ENCODE data around the gene RHOF.

Gene RHOF

DNA sequence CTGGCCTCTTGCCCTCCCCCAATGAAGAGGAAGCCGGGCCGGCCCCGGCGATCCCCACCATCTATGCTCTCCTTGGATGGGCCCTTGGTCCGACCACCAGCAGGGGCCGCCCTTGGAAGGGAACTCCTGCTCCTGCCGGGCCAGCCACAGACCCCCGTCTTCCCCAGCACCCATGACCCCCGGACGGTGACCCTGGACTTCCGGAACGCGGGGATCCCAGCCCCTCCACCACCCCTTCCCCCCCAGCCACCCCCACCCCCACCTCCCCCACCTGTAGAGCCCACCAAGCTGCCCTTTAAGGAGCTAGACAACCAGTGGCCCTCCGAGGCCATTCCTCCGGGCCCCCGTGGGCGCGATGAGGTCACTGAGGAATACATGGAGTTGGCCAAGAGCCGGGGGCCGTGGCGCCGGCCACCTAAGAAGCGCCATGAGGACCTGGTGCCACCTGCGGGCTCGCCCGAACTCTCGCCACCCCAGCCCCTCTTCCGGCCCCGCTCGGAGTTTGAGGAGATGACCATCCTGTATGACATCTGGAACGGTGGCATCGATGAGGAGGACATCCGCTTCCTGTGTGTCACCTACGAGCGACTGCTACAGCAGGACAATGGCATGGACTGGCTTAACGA is 29.7 kb upstream of the RHOF start:
- TF ChIP-seq CTCF (IDR thresholded peaks at IDR 0.05), result no peak
- H3K9me3 ChIP-seq, result no peaks in the 10 kb centered on the region

GRCh38 chr12:121822393-121823100 is 29.1 kb upstream of the RHOF start:
- Histone ChIP-seq H3K36me3 (peaks cover 99% of the 10 kb centered on the region), H3K9me3 (no peaks in the 10 kb centered on the region), H3K4me3 (ENCODE audit: low read depth in 1 of 2, low read length in 1 of 2) (no peak overlapping the region), H3K27ac (no peak overlapping the region), H3K27me3 (no peaks in the 10 kb centered on the region), H3K4me1 (ENCODE audit: control insufficient read depth in 1 of 2, insufficient read depth in 1 of 2, low read depth in 1 of 2, low read length in 1 of 2) (no peaks in the 10 kb centered on the region)
- no peak for TF ChIP-seq CTCF (IDR thresholded peaks at IDR 0.05)

More for the DNA sequence above, 29.7 kb upstream of the RHOF start:
- Histone ChIP-seq H3K27me3 (no peaks in the 10 kb centered on the region), H3K27ac (peak overlapping the region; percentile 33), H3K4me1 (ENCODE audit: control insufficient read depth in 1 of 2, insufficient read depth in 1 of 2, low read depth in 1 of 2, low read length in 1 of 2) (no peaks in the 10 kb centered on the region), H3K36me3 (peaks cover 99% of the 10 kb centered on the region), H3K4me3 (ENCODE audit: low read depth in 1 of 2, low read length in 1 of 2) (no peak overlapping the region)

DNA sequence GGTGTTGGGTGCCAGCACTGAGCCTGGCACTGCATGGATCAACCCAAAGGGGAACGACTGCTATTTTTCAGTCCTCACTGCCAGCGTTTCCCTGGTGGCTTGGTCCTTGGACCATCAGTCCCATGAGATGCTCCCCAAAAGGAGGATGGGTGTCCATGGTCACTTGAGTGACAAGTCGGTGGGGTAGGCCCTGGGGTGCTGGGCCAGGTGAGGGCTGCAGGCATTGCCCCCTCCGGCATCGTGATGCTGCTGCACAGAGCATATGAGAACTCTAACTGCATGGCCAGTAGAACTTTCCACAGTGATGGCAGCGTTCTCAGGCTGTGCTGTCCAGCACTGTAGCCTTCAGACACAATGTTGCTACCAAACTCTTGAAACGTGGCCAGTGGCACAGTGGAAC is 26.6 kb upstream of the RHOF start:
- peaks cover 99% of the 10 kb centered on the region for H3K36me3 ChIP-seq

GRCh38 chr12:121819212-121819949 is 25.9 kb upstream of the RHOF start:
- no peak overlapping the region for H3K27ac ChIP-seq
- no peaks in the 10 kb centered on the region for H3K27me3 ChIP-seq
- no peak for TF ChIP-seq CTCF (IDR thresholded peaks at IDR 0.05)
- no peaks in the 10 kb centered on the region for H3K9me3 ChIP-seq
- no peak overlapping the region for H3K4me3 ChIP-seq (ENCODE audit: low read depth in 1 of 2, low read length in 1 of 2)
- H3K4me1 ChIP-seq (ENCODE audit: control insufficient read depth in 1 of 2, insufficient read depth in 1 of 2, low read depth in 1 of 2, low read length in 1 of 2), result peaks cover 0 to 7% of the 10 kb centered on the region in 2 experiments
- H3K36me3 ChIP-seq, result peaks cover 100% of the 10 kb centered on the region

More for the DNA sequence above, 26.6 kb upstream of the RHOF start:
- no peaks in the 10 kb centered on the region for H3K4me1 ChIP-seq (ENCODE audit: control insufficient read depth in 1 of 2, insufficient read depth in 1 of 2, low read depth in 1 of 2, low read length in 1 of 2)
- no peaks in the 10 kb centered on the region for H3K27me3 ChIP-seq
- H3K9me3 ChIP-seq, result no peaks in the 10 kb centered on the region
- H3K27ac ChIP-seq, result no peak overlapping the region
- H3K4me3 ChIP-seq (ENCODE audit: low read depth in 1 of 2, low read length in 1 of 2), result no peak overlapping the region
- TF ChIP-seq CTCF (IDR thresholded peaks at IDR 0.05), result no peak

- TF ChIP-seq CTCF (IDR thresholded peaks at IDR 0.05), result no peak
- Histone ChIP-seq H3K36me3 (peaks cover 95% of the 10 kb centered on the region), H3K27ac (no peak overlapping the region), H3K4me3 (ENCODE audit: low read depth in 1 of 2, low read length in 1 of 2) (no peak overlapping the region), H3K9me3 (no peaks in the 10 kb centered on the region), H3K4me1 (ENCODE audit: control insufficient read depth in 1 of 2, insufficient read depth in 1 of 2, low read depth in 1 of 2, low read length in 1 of 2) (peaks cover 14 to 24% of the 10 kb centered on the region in 2 experiments), H3K27me3 (no peaks in the 10 kb centered on the region)
Observed at GRCh38 chr12:121817648-121818043, 24.2 kb upstream of the RHOF start.
